ENCODE results near the gene SLC8A2. TPM values are rescaled to one million over a fixed set of nuclear protein-coding genes. Genes with fewer than 3 reads are reported as not detected.

SLC8A2 gene
- total RNA-seq, 1 donor from 2014 or later, result 0.39 TPM

- intact Hi-C loops (cut with micrococcal nuclease), result no loop called here
Observed at GRCh38 chr19:47432091-47432490, 39.6 kb downstream of the SLC8A2 start.

DNA sequence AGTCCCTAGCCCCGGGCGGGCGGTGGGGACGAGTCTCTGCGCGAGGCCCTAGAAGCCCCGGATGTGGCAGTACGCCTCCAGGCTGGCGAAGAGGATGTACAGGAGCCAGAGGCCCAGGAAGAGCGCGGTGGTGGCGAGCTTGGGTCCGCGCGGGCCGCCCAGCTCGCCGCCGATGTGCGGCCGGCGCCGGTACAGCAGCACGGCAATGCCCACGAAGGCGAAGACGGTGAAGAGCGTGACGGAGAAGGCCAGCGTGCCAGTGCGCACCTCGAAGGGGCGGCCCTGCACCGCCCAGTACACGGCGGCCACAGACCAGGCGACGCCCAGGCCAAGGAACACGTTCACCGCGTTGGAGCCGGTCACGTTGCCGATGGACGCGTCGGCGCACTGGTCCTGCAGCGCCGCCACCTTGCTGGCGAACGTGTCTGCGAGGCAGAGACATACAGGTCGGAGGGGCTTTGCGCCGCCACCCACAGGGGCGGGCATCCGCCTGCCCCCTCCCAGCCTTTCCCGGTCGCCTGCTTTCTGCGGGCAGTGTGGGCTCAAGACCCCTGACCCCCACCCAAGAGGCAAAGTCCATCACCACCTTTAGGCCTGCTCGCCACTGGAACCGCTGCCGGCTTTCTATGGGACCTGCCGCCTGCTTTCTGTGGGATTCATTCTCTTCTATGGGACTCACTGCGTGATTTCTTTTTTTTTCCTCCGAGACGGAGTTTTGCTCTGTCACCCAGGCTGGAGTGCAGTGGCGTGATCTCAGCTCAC lies 41.5 kb downstream of the SLC8A2 start:
- intact Hi-C loops (cut with micrococcal nuclease), result no loop called here

DNA sequence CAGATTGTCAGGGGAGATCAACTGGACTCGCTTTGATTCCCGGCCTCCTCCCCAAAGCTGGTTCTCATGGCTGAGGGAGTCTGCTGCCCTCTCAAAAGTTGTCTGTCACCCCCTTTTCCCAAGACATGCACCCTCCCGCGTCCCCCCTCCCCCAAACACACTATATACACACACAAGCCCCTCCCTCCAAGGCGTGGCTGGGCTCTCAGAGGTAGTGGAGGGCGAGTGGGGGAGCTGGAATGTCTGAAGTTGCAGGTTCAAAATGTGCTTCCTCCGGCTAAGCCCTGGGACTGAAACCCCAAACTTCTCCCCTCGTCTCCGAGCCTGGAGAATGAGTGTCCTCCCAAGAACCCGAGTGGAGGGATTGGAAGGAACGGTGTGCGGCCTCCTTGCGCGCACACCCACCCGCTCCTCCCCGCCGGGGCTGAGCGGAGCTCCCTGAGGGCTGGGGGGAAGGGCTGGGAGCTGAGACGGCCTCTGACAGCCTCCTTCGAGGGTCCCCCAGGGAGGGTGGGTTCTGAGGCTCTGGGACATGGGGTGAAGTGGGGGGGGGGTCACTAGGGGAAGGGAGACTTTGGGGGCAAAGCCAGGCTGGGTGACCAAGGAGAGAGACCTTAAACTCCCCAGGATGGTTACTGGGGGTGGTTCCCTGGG lies 42.4 kb downstream of the SLC8A2 start:
- intact Hi-C loops (cut with micrococcal nuclease), result loop anchor here (2.0 kb wide), 1 partner anchor 270 kb away; no protein-coding TSS in a partner anchor

GRCh38 chr19:47428177-47428894 lies 43.4 kb downstream of the SLC8A2 start:
- intact Hi-C loops (cut with micrococcal nuclease), result loop anchor here (2.0 kb wide), 1 partner anchor 270 kb away; no protein-coding TSS in a partner anchor

- intact Hi-C loops (cut with micrococcal nuclease), result loop anchor here (2.0 kb wide), 2 partner anchors 131 to 271 kb away; no protein-coding TSS in a partner anchor
Observed at GRCh38 chr19:47427241-47428176, 44.2 kb downstream of the SLC8A2 start.

- intact Hi-C loops (cut with micrococcal nuclease), result no loop called here
Observed at GRCh38 chr19:47423203-47423882, 48.4 kb downstream of the SLC8A2 start.

- intact Hi-C loops (cut with micrococcal nuclease), result no loop called here
Observed at GRCh38 chr19:47422417-47423163, 49.1 kb downstream of the SLC8A2 start.

GRCh38 chr19:47421844-47422395 lies 49.8 kb downstream of the SLC8A2 start:
- intact Hi-C loops (cut with micrococcal nuclease), result no loop called here

- intact Hi-C loops (cut with micrococcal nuclease), result no loop called here
Observed at GRCh38 chr19:47421244-47421786, 50.4 kb downstream of the SLC8A2 start.

DNA sequence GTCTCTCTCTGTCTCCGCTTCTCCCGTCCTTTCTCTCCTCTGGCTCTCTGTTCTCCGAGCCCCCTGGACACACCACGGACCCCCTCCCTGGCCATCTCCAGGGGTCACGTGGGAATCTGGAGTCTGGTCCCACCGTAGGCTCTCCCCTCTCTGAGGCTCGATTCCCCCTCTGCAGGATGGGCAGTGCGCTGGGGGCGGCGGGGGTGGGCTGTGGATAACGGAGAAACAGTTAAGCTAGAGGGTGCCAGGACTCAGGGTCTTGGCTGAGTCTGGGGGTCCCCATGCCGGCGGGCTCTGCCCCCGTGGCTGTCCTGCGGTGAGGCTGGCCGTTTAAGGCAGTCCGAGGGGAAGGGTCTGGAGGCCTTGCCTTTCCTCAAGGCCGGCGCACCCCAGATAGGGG lies 51.9 kb downstream of the SLC8A2 start:
- intact Hi-C loops (cut with micrococcal nuclease), result no loop called here

- intact Hi-C loops (cut with micrococcal nuclease), result no loop called here
Observed at GRCh38 chr19:47419030-47419783, 52.5 kb downstream of the SLC8A2 start, which contains the start of gene MEIS3. Gene MEIS3 (minus strand): TSS chr19:47419527. CDS start chr19:47419081, 446 bp downstream.

- intact Hi-C loops (cut with micrococcal nuclease), result no loop called here
Observed at GRCh38 chr19:47418692-47419029, 53.0 kb downstream of the SLC8A2 start.

DNA sequence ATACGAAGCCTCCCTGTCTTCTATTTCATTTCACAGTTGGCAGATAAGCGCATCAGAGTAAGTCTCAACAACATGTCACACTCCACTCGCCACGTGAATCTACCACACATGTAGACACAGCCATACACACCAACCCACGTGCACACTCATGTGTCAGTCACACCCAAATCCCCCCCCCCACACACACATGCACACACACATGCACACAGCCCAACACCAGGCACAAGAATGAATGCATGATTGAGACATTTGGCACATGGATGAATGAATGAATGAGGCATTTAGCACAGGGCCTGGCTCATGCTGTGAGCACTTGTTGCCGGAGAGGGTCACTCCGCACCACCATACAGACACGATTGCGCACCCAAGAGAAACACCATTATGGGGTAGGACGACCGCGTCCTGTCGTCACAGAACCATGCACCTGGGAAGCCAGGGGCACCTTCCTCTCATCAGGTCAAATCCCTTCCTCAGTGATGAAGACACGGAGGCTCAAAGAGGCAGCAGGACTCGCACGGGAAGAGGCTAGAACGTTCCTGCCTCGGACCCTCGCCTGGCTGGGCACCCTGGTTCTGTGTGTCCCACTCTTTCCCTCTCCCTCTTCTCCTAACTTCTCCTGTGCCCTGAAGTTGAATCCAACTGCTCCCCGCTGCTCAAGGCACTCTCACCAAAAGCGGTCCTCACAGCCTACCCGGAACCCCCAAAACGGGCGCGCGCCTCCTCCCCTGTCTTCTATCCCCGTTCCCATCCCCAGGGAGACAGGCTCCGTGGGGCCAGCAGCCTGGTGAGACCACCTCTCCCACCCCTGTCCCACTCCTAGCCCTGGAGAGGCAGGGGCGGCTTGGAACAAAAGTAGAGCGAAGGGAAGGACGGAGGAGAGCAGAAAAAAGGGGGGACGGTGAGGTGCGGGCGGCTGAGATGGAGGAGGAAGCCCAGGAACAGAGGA lies 53.7 kb downstream of the SLC8A2 start:
- intact Hi-C loops (cut with micrococcal nuclease), result no loop called here

DNA sequence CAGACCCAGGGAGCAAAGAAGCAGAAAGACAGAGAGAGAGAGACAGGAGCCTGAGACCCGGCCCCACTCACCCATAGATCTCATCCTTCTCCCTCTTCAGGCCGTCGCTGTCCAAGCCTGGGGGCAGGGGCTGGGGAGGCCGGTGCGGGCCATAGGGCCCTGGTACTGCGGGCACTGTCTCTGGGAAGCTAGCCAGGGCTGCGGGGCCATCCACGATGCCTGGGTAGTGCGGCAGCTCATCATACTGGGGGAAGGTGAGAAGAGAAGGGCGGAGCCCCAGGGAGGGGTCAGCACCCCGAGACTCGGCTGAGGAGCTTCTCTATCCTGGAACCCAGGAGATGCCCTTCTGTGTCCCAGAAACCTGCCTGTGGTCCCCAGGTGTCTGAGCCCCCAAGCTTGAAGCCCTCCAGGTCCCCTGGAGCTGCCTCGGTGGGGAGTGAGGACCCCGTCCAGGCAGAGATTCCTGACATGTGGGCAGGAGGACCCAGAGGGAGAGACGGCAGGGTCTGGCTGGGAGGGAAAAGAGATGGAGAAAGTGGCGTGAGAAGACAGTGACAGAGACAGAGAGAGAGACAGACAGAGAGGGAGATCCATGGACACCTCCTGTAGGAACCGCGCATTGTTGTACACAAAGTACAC lies 54.5 kb downstream of the SLC8A2 start:
- intact Hi-C loops (cut with micrococcal nuclease), result no loop called here

GRCh38 chr19:47416643-47416985 lies 55.1 kb downstream of the SLC8A2 start:
- intact Hi-C loops (cut with micrococcal nuclease), result no loop called here

DNA sequence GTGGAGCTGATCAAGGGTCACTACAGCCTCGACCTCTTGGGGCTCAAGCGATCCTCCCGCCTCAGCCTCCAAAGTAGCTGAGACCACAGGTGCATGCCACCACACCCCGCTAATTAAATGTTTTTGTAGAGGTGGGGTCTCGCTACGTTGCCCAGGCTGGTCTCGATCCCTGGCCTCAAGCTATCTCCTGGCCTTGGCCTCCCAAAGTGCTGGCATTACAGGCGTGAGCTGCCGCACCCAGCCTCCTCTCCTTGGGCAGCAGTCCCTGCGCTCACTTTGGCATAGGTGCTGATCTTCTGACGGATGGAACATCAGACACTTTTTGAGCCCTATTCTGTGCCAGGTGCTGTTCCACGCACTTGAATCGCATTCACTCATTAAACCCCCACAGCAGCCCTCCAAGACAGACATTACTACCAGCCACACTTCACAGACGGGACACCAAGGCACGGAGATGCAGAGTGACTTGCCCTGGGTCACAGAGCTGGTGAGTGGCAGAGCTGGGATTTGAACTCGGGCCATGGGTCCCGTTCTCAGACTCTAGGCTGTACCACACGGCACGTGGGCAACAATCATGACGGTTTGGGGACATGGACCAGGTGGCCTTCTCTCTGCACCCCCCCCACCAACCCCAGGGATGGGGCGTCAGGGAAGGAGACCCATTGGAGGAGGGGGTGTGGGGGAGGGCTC lies 55.6 kb downstream of the SLC8A2 start:
- intact Hi-C loops (cut with micrococcal nuclease), result no loop called here

All from T-helper 2 cell treated with Interferon-gamma antibody and Interleukin-4, amounts not matched to agents 100 ng/mL and 5 ng/mL, for 36 hours (primary cell).